Karpas-422 (cell line): Measurements from ENCODE around the gene HVCN1. TPM values are rescaled to one million over a fixed set of nuclear protein-coding genes. Genes with fewer than 3 reads are reported as not detected.
"Not testable (repeated sequence)": the region's sequence is repeated elsewhere in the genome, so short reads cannot be mapped to it uniquely, and the experiment has no call there.

Experiments used
- DNase-seq: peaks from one replicate; pipeline ENCODE4 v3.0.0-alpha.2; 2015
- H2AFZ ChIP-seq: fragments of 200-600 bp; sonication (generic); 2 replicates; pipeline ENCODE4 v1.6.1; 2014; ENCODE audit warnings: antibody characterized with exemption, low read length, mixed read lengths
- H3K27ac ChIP-seq: fragments of 200-600 bp; sonication (generic); 2 replicates; pipeline ENCODE4 v1.5.1; 2014; ENCODE audit warnings: mild to moderate bottlenecking, low read length, moderate library complexity
- H3K27me3 ChIP-seq: fragments of 200-600 bp; sonication (generic); 2 replicates; pipeline ENCODE4 v1.6.1; 2014; ENCODE audit warnings: low read length, mixed read lengths
- H3K36me3 ChIP-seq: fragments of 200-600 bp; sonication (generic); 2 replicates; pipeline ENCODE4 v1.6.1; 2014; ENCODE audit warnings: low read length, mixed read lengths; ENCODE audit not compliant: insufficient read depth
- H3K4me1 ChIP-seq: fragments of 200-600 bp; sonication (generic); 2 replicates; pipeline ENCODE4 v1.6.1; 2014; ENCODE audit warnings: mild to moderate bottlenecking, low read length, mixed read lengths
- H3K4me2 ChIP-seq: fragments of 200-600 bp; sonication (generic); 2 replicates; pipeline ENCODE4 v1.6.1; 2014; ENCODE audit warnings: low read length, low read depth, mild to moderate bottlenecking; ENCODE audit not compliant: poor library complexity, severe bottlenecking
- H3K4me3 ChIP-seq: fragments of 200-600 bp; sonication (generic); 2 replicates; pipeline ENCODE4 v1.5.1; 2014; ENCODE audit warnings: mild to moderate bottlenecking, antibody characterized with exemption, low read length, mixed read lengths
- H3K79me2 ChIP-seq: fragments of 200-600 bp; sonication (generic); 2 replicates; pipeline ENCODE4 v1.6.1; 2014; ENCODE audit warnings: mild to moderate bottlenecking, low read length, mixed read lengths
- H3K9ac ChIP-seq: fragments of 200-600 bp; sonication (generic); 2 replicates; pipeline ENCODE4 v1.6.0; 2014; ENCODE audit warnings: low read length
- H3K9me2 ChIP-seq: fragments of 200-600 bp; sonication (generic), shearing (Covaris generic); replicated peaks from 2 replicates; pipeline ENCODE4 v1.6.0; 2014; ENCODE audit warnings: mild to moderate bottlenecking, low read length, moderate library complexity; ENCODE audit not compliant: insufficient read depth
- H3K9me3 ChIP-seq: fragments of 300-700, 200-600 bp; sonication (generic); 2 replicates; pipeline ENCODE4 v1.6.1; 2014; ENCODE audit warnings: low read length, mixed read lengths
- H4K20me1 ChIP-seq: fragments of 200-600 bp; sonication (generic); 2 replicates; pipeline ENCODE4 v1.6.1; 2014; ENCODE audit warnings: mild to moderate bottlenecking, antibody characterized with exemption, low read length, low read depth; ENCODE audit not compliant: insufficient read depth
- small RNA-seq: library from RNA; depleted of rRNA; stranded (forward); fragments of <200 nt; gene quantifications from one replicate; pipeline ENCODE3, GENCODE V24; 2014
- total RNA-seq: library from RNA; depleted of rRNA; stranded (reverse); fragments of >200 nt; shearing (Covaris generic); gene quantifications from 2 replicates; pipeline ENCODE4 v1.2.3, GENCODE V29; 2014; ENCODE audit warnings: low replicate concordance; rRNA removed

HVCN1 gene
- total RNA-seq, 1 experiment from 2014 or later, result 11.5 TPM

- no peak for DNase-seq
- H4K20me1 ChIP-seq, result no peaks in the 10 kb centered on the region
- no peaks in the 10 kb centered on the region for H3K9me2 ChIP-seq
- no peaks in the 10 kb centered on the region for H3K79me2 ChIP-seq
- H3K4me3 ChIP-seq, result peak overlapping the region; percentile 84
- peak overlapping the region; percentile 84 for H3K9ac ChIP-seq
- H3K4me1 ChIP-seq, result peaks cover 26% of the 10 kb centered on the region
- H3K4me2 ChIP-seq, result peak overlapping the region; percentile 89
- H3K36me3 ChIP-seq, result no peaks in the 10 kb centered on the region
- no peak overlapping the region for H2AFZ ChIP-seq
- no peak overlapping the region for H3K27ac ChIP-seq
- no peaks in the 10 kb centered on the region for H3K9me3 ChIP-seq
- H3K27me3 ChIP-seq, result no peaks in the 10 kb centered on the region
These were observed 75.7 kb downstream of the HVCN1 start for GRCh38 chr12:110613071-110613770.

- H3K4me3 ChIP-seq, result peak overlapping the region; percentile 65
- H2AFZ ChIP-seq, result peak overlapping the region; percentile 55
- peak overlapping the region; percentile 73 for H3K4me2 ChIP-seq
- no peaks in the 10 kb centered on the region for H4K20me1 ChIP-seq
- H3K27me3 ChIP-seq, result no peaks in the 10 kb centered on the region
- H3K9ac ChIP-seq, result peak overlapping the region; percentile 62
- no peaks in the 10 kb centered on the region for H3K36me3 ChIP-seq
- DNase-seq, result peak; percentile 40
- H3K79me2 ChIP-seq, result no peaks in the 10 kb centered on the region
- no peaks in the 10 kb centered on the region for H3K9me2 ChIP-seq
- peaks cover 19% of the 10 kb centered on the region for H3K4me1 ChIP-seq
- H3K9me3 ChIP-seq, result no peaks in the 10 kb centered on the region
- peak overlapping the region; percentile 95 for H3K27ac ChIP-seq
These were observed 82.7 kb downstream of the HVCN1 start for GRCh38 chr12:110606253-110606611.

- not testable (repeated sequence) for H3K79me2 ChIP-seq, H3K9me2 ChIP-seq, H3K4me3 ChIP-seq, H3K36me3 ChIP-seq, H3K9ac ChIP-seq, H3K4me2 ChIP-seq, H3K27me3 ChIP-seq, H3K27ac ChIP-seq, H4K20me1 ChIP-seq, H3K9me3 ChIP-seq
- Histone ChIP-seq H3K4me1 (peaks cover 35% of the 10 kb centered on the region), H2AFZ (peak overlapping the region; percentile 44; the same call in 1 of the 2 replicates)
- peak; percentile 88 for DNase-seq
These were observed 86.7 kb downstream of the HVCN1 start for GRCh38 chr12:110602085-110602814.

GRCh38 chr12:110600254-110600653, 88.7 kb downstream of the HVCN1 start:
- Histone ChIP-seq H3K79me2 (no peaks in the 10 kb centered on the region), H3K4me1 (peaks cover 22% of the 10 kb centered on the region), H3K27me3 (no peaks in the 10 kb centered on the region), H3K4me2 (peak overlapping the region; percentile 37), H3K36me3 (no peaks in the 10 kb centered on the region), H4K20me1 (no peaks in the 10 kb centered on the region), H3K9me2 (no peaks in the 10 kb centered on the region), H3K9me3 (no peaks in the 10 kb centered on the region), H3K27ac (no peak overlapping the region), H3K9ac (no peak overlapping the region), H3K4me3 (no peak overlapping the region), H2AFZ (peak overlapping the region; percentile 88)
- DNase-seq, result peak; percentile 89

GRCh38 chr12:110599334-110599733, 89.6 kb downstream of the HVCN1 start:
- Histone ChIP-seq H3K9me2 (no peaks in the 10 kb centered on the region), H3K79me2 (no peaks in the 10 kb centered on the region), H3K4me2 (no peak overlapping the region), H3K27me3 (no peaks in the 10 kb centered on the region), H4K20me1 (no peaks in the 10 kb centered on the region), H3K27ac (no peak overlapping the region), H3K9me3 (no peaks in the 10 kb centered on the region), H2AFZ (peak overlapping the region; percentile 34; the same call in 1 of the 2 replicates), H3K36me3 (no peaks in the 10 kb centered on the region), H3K4me1 (peaks cover 17% of the 10 kb centered on the region), H3K4me3 (no peak overlapping the region), H3K9ac (no peak overlapping the region)
- peak; percentile 34 for DNase-seq

Small RNAs within 50 kb of the gene (small RNA-seq; reads per million reads assigned to genes)
- not detected for gene RN7SL387P

Other genes starting within 250 kb of the HVCN1 start
- gene ARPC3, start 238.8 kb downstream of the HVCN1 start, total RNA-seq, result 240 and 483 TPM in 2 replicates
- gene GPN3, start 220.9 kb downstream of the HVCN1 start, total RNA-seq, result 28.0 and 32.8 TPM in 2 replicates
- 59.9 and 62.7 TPM in 2 replicates for gene FAM216A, start 220.3 kb downstream of the HVCN1 start, total RNA-seq
- gene VPS29, start 187.0 kb downstream of the HVCN1 start, total RNA-seq, result 74.6 and 103 TPM in 2 replicates
- 0.32 and 1.4 TPM in 2 replicates for gene RAD9B, start 186.8 kb downstream of the HVCN1 start, total RNA-seq
- 16.1 and 27.4 TPM in 2 replicates for gene PPTC7, start 105.8 kb downstream of the HVCN1 start, total RNA-seq
- 31.0 and 31.3 TPM in 2 replicates for gene TCTN1, start 75.0 kb downstream of the HVCN1 start, total RNA-seq
- gene PPP1CC, start 53.8 kb upstream of the HVCN1 start, total RNA-seq, result 128 and 248 TPM in 2 replicates
- not detected in 2 replicates for gene CCDC63, start 157.9 kb upstream of the HVCN1 start, total RNA-seq
- gene MYL2, start 231.5 kb upstream of the HVCN1 start, total RNA-seq, result not detected in 2 replicates